Sigmoid colon (tissue), 7 donors: ENCODE results near the gene CLEC4G. TPM values are rescaled to one million over a fixed set of nuclear protein-coding genes. Genes with fewer than 3 reads are reported as not detected.

Experiments used
- DNase-seq: peaks from one replicate; pipeline ENCODE4 v3.0.0-alpha.2; 2019
- H3K27ac ChIP-seq, 4 donors: fragments of 200-600 bp; sonication (generic); one replicate each; pipeline ENCODE4 v1.5.1; 2016 to 2019; ENCODE audit warnings: mild to moderate bottlenecking in 1 of 4
- H3K27me3 ChIP-seq, 3 donors: fragments of 200-600 bp; sonication (generic); one replicate each; pipeline ENCODE4 v1.5.1; 2019; ENCODE audit warnings: mild to moderate bottlenecking in 1 of 3
- H3K36me3 ChIP-seq, 4 donors: fragments of 200-600 bp; sonication (generic); one replicate each; pipeline ENCODE4 v1.5.1; 2016 to 2019
- H3K4me1 ChIP-seq, 4 donors: fragments of 200-600 bp; sonication (generic); one replicate each; pipeline ENCODE4 v1.5.1; 2017 to 2019
- H3K4me3 ChIP-seq, 4 donors: fragments of 200-600 bp; sonication (generic); one replicate each; pipeline ENCODE4 v1.5.1; 2017 to 2019; ENCODE audit warnings: mild to moderate bottlenecking in 2 of 4, moderate library complexity in 1 of 4
- H3K9me3 ChIP-seq, 4 donors: fragments of 200-600 bp in 3 of 4; sonication (generic) in 3 of 4; one replicate each; pipeline versions ENCODE4 v1.5.1 to v1.6.1; 2013 to 2019
- EP300 ChIP-seq, 4 donors: sonication (generic); formaldehyde crosslinking; IDR thresholded peaks; one replicate each; pipeline ENCODE4 v1.6.1; 2017; ENCODE audit warnings: antibody characterized with exemption in 4 of 4
- POLR2A ChIP-seq, 2 donors: fragments of 450-650 bp; IDR thresholded peaks; one replicate each; pipeline ENCODE4 v1.6.1; 2016; ENCODE audit warnings: antibody characterized with exemption in 2 of 2, mild to moderate bottlenecking in 2 of 2, moderate library complexity in 2 of 2
- POLR2AphosphoS5 ChIP-seq, 4 donors: sonication (generic); formaldehyde crosslinking; IDR thresholded peaks; one replicate each; pipeline ENCODE4 v1.6.1; 2017; ENCODE audit warnings: antibody characterized with exemption in 4 of 4
- WGBS, 2 donors: extraction: QIAGEN DNeasy Blood & Tissue Kit; methylation state at CpG; one replicate each; pipeline ENCODE4 v1.1.7; 2013; 5-methylcytosine and 5-hydroxymethylcytosine counted together
- intact Hi-C: fragments of 100-400 bp; cut with DNase I; formaldehyde crosslinking; loops from one replicate; pipeline ENCODE4 v1.15.1; 2023
- polyA plus RNA-seq, 3 donors: library from polyadenylated mRNA; stranded (reverse); fragments of 200-250 nt; gene quantifications; one replicate each; pipeline ENCODE4 v1.2.3, GENCODE V29; 2013
- total RNA-seq, 4 donors: library from RNA; depleted of rRNA; stranded (reverse); fragments of >200 nt; gene quantifications; one replicate each; pipeline ENCODE4 v1.1.0, GENCODE V29; 2016
- TF ChIP-seq, protein P1 (sequence below), 4 experiments: fragments of 450-650 bp in 3 of 4; fragments of 200-600 bp in 1 of 4; IDR thresholded peaks; one replicate each; pipeline ENCODE4 v1.5.1; 2016 to 2019; ENCODE audit warnings: antibody characterized with exemption in 4 of 4, mild to moderate bottlenecking in 3 of 4, moderate library complexity in 2 of 4
- donor health status: healthy with polysubstance abuse.
- donor health status: Bipolar disorder and iron deficiency.
- donor health status: healthy.

CLEC4G gene
- total and polyA plus RNA-seq, 7 donors, result 0.45 to 3.6 (median 2.2) TPM; not detected in 1

DNA sequence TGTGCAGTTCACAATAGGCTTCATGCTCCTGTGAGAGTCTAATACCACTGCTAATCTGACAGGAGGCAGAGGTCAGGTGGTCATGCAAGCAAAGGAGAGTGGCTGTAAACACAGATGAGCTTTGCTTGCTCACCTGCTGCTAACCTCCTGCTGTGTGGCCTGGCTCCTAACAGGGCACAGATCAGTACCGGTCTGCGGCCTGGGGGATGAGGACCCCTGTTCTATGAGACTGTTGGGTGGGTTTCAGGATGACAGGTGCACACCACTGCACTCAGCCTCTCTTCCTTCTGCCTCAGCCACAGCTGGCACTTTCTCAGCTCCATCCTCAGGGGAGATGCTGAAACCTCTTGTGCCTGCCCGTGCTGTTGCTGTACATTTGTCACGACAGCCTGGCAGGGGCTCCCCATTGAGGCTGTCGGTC, 9.7 kb downstream of the CLEC4G start:
- intact Hi-C loops, result no loop called here
- Histone ChIP-seq H3K27me3 (peaks cover 0 to 11% (median 0%) of the 10 kb centered on the region in 3 donors), H3K27ac (no peak overlapping the region), H3K4me1 (no peaks in the 10 kb centered on the region), H3K36me3 (no peaks in the 10 kb centered on the region), H3K9me3 (no peaks in the 10 kb centered on the region), H3K4me3 (no peak overlapping the region)
- no peak for DNase-seq
- TF ChIP-seq EP300 (IDR thresholded peaks at IDR 0.05), result no peak
- no peak for TF ChIP-seq POLR2AphosphoS5 (IDR thresholded peaks at IDR 0.05)
- TF ChIP-seq, protein P1, sequence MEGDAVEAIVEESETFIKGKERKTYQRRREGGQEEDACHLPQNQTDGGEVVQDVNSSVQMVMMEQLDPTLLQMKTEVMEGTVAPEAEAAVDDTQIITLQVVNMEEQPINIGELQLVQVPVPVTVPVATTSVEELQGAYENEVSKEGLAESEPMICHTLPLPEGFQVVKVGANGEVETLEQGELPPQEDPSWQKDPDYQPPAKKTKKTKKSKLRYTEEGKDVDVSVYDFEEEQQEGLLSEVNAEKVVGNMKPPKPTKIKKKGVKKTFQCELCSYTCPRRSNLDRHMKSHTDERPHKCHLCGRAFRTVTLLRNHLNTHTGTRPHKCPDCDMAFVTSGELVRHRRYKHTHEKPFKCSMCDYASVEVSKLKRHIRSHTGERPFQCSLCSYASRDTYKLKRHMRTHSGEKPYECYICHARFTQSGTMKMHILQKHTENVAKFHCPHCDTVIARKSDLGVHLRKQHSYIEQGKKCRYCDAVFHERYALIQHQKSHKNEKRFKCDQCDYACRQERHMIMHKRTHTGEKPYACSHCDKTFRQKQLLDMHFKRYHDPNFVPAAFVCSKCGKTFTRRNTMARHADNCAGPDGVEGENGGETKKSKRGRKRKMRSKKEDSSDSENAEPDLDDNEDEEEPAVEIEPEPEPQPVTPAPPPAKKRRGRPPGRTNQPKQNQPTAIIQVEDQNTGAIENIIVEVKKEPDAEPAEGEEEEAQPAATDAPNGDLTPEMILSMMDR (IDR thresholded peaks at IDR 0.05), result no peak
- TF ChIP-seq POLR2A (IDR thresholded peaks at IDR 0.05), result no peak
- WGBS, 2 donors, result 61 to 73% methylated on average over 5 of the region's 5 CpGs

DNA sequence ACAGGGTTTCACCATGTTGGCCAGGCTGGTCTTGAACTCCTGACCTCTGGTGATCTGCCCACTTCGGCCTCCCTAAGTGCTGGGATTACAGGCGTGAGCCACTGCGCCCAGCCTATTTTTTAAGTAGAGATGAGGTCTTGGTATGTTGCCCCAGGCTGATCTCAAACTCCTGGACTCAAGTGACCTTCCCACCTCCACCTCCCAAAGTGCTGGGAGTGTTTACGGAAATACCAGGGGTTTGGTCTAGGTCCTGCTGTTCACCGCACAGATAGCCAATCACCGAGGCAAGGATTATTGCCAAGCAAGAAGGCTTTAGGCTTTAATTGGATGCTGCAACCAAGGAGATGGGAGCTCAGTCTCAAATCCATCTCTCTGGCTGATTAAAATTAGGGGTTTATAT, 11.6 kb downstream of the CLEC4G start:
- intact Hi-C loops, result no loop called here
- peaks cover 0 to 11% (median 0%) of the 10 kb centered on the region in 3 donors for H3K27me3 ChIP-seq
- H3K36me3 ChIP-seq, result no peaks in the 10 kb centered on the region
- no peaks in the 10 kb centered on the region for H3K4me1 ChIP-seq
- no peak overlapping the region for H3K27ac ChIP-seq
- WGBS, 2 donors, result 80 to 84% methylated on average over 6 of the region's 6 CpGs
- DNase-seq, result no peak
- TF ChIP-seq EP300 (IDR thresholded peaks at IDR 0.05) (no peak), POLR2A (IDR thresholded peaks at IDR 0.05) (no peak), POLR2AphosphoS5 (IDR thresholded peaks at IDR 0.05) (no peak)
- TF ChIP-seq, protein P1 (IDR thresholded peaks at IDR 0.05), result no peak
- H3K9me3 ChIP-seq, result peaks cover 0 to 4% (median 1%) of the 10 kb centered on the region in 4 donors
- no peak overlapping the region for H3K4me3 ChIP-seq

DNA sequence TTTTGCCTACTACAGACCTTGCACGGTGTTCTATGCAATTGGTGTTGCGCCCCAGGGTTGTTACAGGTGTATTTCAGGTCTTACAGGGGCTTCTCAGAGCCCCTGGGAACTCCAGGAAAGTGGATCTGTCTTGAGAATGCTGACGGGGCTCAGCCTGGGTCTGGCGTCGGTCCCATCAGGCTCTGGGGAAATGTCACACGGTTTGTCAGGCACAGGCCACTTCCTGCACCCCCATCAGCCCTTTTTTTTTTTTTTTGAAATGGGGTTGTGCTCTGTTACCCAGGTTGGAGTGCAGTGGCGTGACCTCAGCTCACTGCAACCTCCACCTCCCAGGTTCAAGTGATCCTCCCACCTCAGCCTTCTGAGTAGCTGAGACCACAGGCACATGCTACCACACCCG, 13.2 kb downstream of the CLEC4G start:
- DNase-seq, result no peak
- Histone ChIP-seq H3K27me3 (peaks cover 0 to 6% (median 0%) of the 10 kb centered on the region in 3 donors), H3K4me3 (no peak overlapping the region), H3K36me3 (no peaks in the 10 kb centered on the region), H3K9me3 (peaks cover 0 to 4% (median 1%) of the 10 kb centered on the region in 4 donors), H3K4me1 (no peaks in the 10 kb centered on the region), H3K27ac (no peak overlapping the region)
- intact Hi-C loops, result no loop called here
- TF ChIP-seq EP300 (IDR thresholded peaks at IDR 0.05) (no peak), POLR2AphosphoS5 (IDR thresholded peaks at IDR 0.05) (no peak), POLR2A (IDR thresholded peaks at IDR 0.05) (no peak)
- TF ChIP-seq, protein P1 (IDR thresholded peaks at IDR 0.05), result no peak
- WGBS, 2 donors, result 41 to 61% methylated on average over 8 of the region's 8 CpGs

DNA sequence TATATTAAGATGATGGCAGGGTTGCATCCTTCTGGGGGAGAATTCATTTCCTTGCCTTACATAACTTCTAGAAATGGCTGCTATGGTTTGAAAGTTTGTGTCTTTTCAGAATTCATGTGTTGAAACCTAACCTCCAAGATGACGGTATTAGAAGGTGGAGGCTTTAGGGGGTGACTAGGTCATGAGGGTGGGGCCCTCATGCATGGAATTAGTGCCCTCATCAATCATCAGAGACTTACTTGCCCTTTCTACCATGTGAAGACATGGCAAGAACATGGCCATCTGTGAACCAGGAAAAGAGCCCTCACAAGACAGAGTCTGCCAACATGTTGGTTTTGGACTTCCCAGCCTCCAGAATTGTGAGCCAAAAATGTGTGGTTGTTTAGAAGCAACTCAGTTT, 15.1 kb downstream of the CLEC4G start:
- H3K27ac ChIP-seq, result no peak overlapping the region
- peaks cover 0 to 6% (median 0%) of the 10 kb centered on the region in 3 donors for H3K27me3 ChIP-seq
- H3K4me1 ChIP-seq, result no peaks in the 10 kb centered on the region
- 88 to 89% methylated on average over 1 of the region's 1 CpG for WGBS, 2 donors
- peaks cover 0 to 4% (median 1%) of the 10 kb centered on the region in 4 donors for H3K9me3 ChIP-seq
- H3K36me3 ChIP-seq, result no peaks in the 10 kb centered on the region
- intact Hi-C loops, result no loop called here
- DNase-seq, result no peak
- no peak overlapping the region for H3K4me3 ChIP-seq
- TF ChIP-seq, protein P1 (IDR thresholded peaks at IDR 0.05), result no peak

DNA sequence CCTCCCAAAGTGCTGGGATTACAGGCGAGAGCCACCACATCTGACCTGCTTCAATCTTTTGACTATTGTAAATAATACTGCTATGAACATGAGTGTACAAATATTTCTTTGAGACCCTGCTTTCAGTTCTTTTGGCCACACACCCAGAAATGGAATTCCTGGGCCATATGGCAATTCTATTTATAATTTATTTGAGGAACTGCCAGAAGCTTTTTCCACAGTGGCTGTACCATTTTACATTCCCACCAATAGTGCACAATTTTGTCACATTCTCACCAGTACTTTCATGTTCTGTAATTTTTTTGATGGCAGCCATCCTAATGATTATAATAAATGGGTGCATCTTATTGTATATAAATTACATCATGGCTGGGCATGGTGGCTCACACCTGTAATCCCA, 16.2 kb downstream of the CLEC4G start:
- Histone ChIP-seq H3K36me3 (no peaks in the 10 kb centered on the region), H3K4me1 (no peaks in the 10 kb centered on the region), H3K4me3 (no peak overlapping the region), H3K27ac (no peak overlapping the region), H3K27me3 (peaks cover 0 to 6% (median 0%) of the 10 kb centered on the region in 3 donors), H3K9me3 (peaks cover 0 to 4% (median 1%) of the 10 kb centered on the region in 4 donors)
- 79 to 84% methylated on average over 1 of the region's 1 CpG for WGBS, 2 donors
- TF ChIP-seq POLR2A (IDR thresholded peaks at IDR 0.05), result no peak
- TF ChIP-seq, protein P1 (IDR thresholded peaks at IDR 0.05), result no peak
- TF ChIP-seq EP300 (IDR thresholded peaks at IDR 0.05), result no peak
- no peak for TF ChIP-seq POLR2AphosphoS5 (IDR thresholded peaks at IDR 0.05)
- no peak for DNase-seq
- intact Hi-C loops, result no loop called here
